SK-N-SH (cell line): ENCODE results near the gene TIMM17A. TPM values are rescaled to one million over a fixed set of nuclear protein-coding genes. Genes with fewer than 3 reads are reported as not detected.
A peak's percentile ranks its signal among the peaks of the same experiment; 100 is the strongest.

Experiments used
- CTCF ChIA-PET: fragments of 300-600, 350-600 bp; formaldehyde crosslinking; extraction: SDS; loops from one replicate; lab custom pipeline; 2021; lab: Yijun Ruan, JAX
- POLR2A ChIA-PET: fragments of 350-600 bp; sonication (Branson Sonifier 250); formaldehyde crosslinking; extraction: SDS; loops from one replicate; lab custom pipeline; 2020; ENCODE audit warnings: antibody characterized with exemption, inconsistent platforms; lab: Yijun Ruan, JAX
- DNase-seq: peaks from one replicate; pipeline ENCODE4 v3.0.0; 2012
- H2AFZ ChIP-seq: fragments of 200-600 bp; sonication (generic); 2 replicates; pipeline ENCODE4 v1.8.1; 2016; ENCODE audit warnings: antibody characterized with exemption, mild to moderate bottlenecking, low read depth
- H3F3A ChIP-seq: fragments of 200-600 bp; sonication (generic); replicated peaks from 2 replicates; pipeline ENCODE3; 2016; ENCODE audit warnings: antibody characterized with exemption, mild to moderate bottlenecking; ENCODE audit not compliant: insufficient read depth
- H3K27ac ChIP-seq, 2 experiments: fragments of 200-500 bp in 1 of 2; fragments of 200-600 bp in 1 of 2; sonication (Bioruptor generic) in 1 of 2; sonication (generic), shearing (Covaris generic) in 1 of 2; 2 replicates each; pipeline versions ENCODE4 v1.5.1 to v1.6.1; 2014 to 2016; ENCODE audit warnings: low read depth in 2 of 2, inconsistent platforms in 1 of 2, low read length in 1 of 2, mild to moderate bottlenecking in 1 of 2, mixed read lengths in 1 of 2
- H3K27me3 ChIP-seq: fragments of 200-600 bp; sonication (generic), shearing (Covaris generic); 2 replicates; pipeline ENCODE4 v1.6.1; 2016; ENCODE audit warnings: mixed run types; ENCODE audit not compliant: insufficient read depth
- H3K36me3 ChIP-seq, 2 experiments: fragments of 200-500 bp in 1 of 2; fragments of 200-600 bp in 1 of 2; sonication (Bioruptor generic) in 1 of 2; sonication (generic) in 1 of 2; replicated peaks in 1 of 2; 2 replicates each; pipeline versions ENCODE3 to v1.5.1; 2014 to 2016; ENCODE audit warnings: low read length in 1 of 2, mild to moderate bottlenecking in 1 of 2; ENCODE audit not compliant: insufficient read depth in 2 of 2, control insufficient read depth in 1 of 2
- H3K4me1 ChIP-seq, 2 experiments: fragments of 200-500 bp in 1 of 2; fragments of 200-600 bp in 1 of 2; sonication (Bioruptor generic) in 1 of 2; sonication (generic), shearing (Covaris generic) in 1 of 2; 2 replicates each; pipeline versions ENCODE4 v1.5.1 to v1.6.1; 2014 to 2016; ENCODE audit warnings: low read depth in 1 of 2, low read length in 1 of 2, mixed run types in 1 of 2; ENCODE audit not compliant: insufficient read depth in 2 of 2, control insufficient read depth in 1 of 2
- H3K4me2 ChIP-seq: fragments of 200-600 bp; sonication (generic), shearing (Covaris generic); 2 replicates; pipeline ENCODE4 v1.6.1; 2017; ENCODE audit warnings: mixed run types
- H3K4me3 ChIP-seq, 2 experiments: fragments of 200-500 bp in 1 of 2; fragments of 200-600 bp in 1 of 2; sonication (Bioruptor generic) in 1 of 2; sonication (generic), shearing (Covaris generic) in 1 of 2; 2 replicates each; pipeline versions ENCODE4 v1.5.1 to v1.8.1; 2014 to 2016; ENCODE audit warnings: low read depth in 2 of 2, inconsistent platforms in 1 of 2, low read length in 1 of 2, mild to moderate bottlenecking in 1 of 2, mixed read lengths in 1 of 2, moderate library complexity in 1 of 2
- H3K79me2 ChIP-seq: fragments of 200-600 bp; sonication (generic); 2 replicates; pipeline ENCODE4 v1.8.1; 2017; ENCODE audit warnings: mild to moderate bottlenecking; ENCODE audit not compliant: insufficient read depth
- H3K9ac ChIP-seq: fragments of 200-600 bp; sonication (generic); 2 replicates; pipeline ENCODE4 v1.6.1; 2017; ENCODE audit warnings: mixed run types
- H3K9me2 ChIP-seq: fragments of 200-600 bp; sonication (generic); 2 replicates; pipeline ENCODE4 v1.6.1; 2017; ENCODE audit warnings: mixed run types
- H3K9me3 ChIP-seq: fragments of 200-600 bp; sonication (generic); 2 replicates; pipeline ENCODE4 v1.6.1; 2017; ENCODE audit warnings: mixed run types, mild to moderate bottlenecking, moderate library complexity
- H4K20me1 ChIP-seq: fragments of 200-600 bp; sonication (generic); 2 replicates; pipeline ENCODE4 v1.6.1; 2017; ENCODE audit warnings: mild to moderate bottlenecking, mixed run types; ENCODE audit not compliant: insufficient read depth
- CHD2 ChIP-seq: fragments of 150-350 bp; IDR thresholded peaks from 2 replicates; pipeline ENCODE4 v1.6.1; 2018; ENCODE audit warnings: low read length; ENCODE audit not compliant: partially characterized antibody
- ELF1 ChIP-seq: IDR thresholded peaks from 2 replicates; pipeline ENCODE4 v1.4.0; 2012
- EZH2phosphoT487 ChIP-seq: fragments of 200-600 bp; sonication (generic); IDR thresholded peaks from 2 replicates; pipeline ENCODE4 v1.6.1; 2017; ENCODE audit warnings: low read depth, mixed run types, mild to moderate bottlenecking, antibody characterized with exemption, moderate library complexity, borderline replicate concordance
- FOSL2 ChIP-seq: IDR thresholded peaks from 2 replicates; pipeline ENCODE4 v1.4.0; 2012; ENCODE audit warnings: low read depth, mild to moderate bottlenecking, moderate library complexity, borderline replicate concordance
- FOXJ3 ChIP-seq: sonication (generic); formaldehyde crosslinking; IDR thresholded peaks from 2 replicates; pipeline ENCODE4 v1.5.1; 2020; ENCODE audit warnings: mild to moderate bottlenecking, missing genetic modification reagents
- GABPA ChIP-seq: IDR thresholded peaks from 2 replicates; pipeline ENCODE4 v1.4.0; 2012; ENCODE audit warnings: low read depth, mild to moderate bottlenecking
- IRF3 ChIP-seq: fragments of 150-350 bp; IDR thresholded peaks from 2 replicates; pipeline ENCODE4 v1.6.1; 2016; ENCODE audit warnings: mild to moderate bottlenecking, low read depth, low read length
- MAX ChIP-seq: IDR thresholded peaks from 2 replicates; pipeline ENCODE4 v1.4.0; 2012; ENCODE audit warnings: low read depth
- MEF2A ChIP-seq: IDR thresholded peaks from 2 replicates; pipeline ENCODE4 v1.4.0; 2012; ENCODE audit warnings: low read depth, borderline replicate concordance
- PBX3 ChIP-seq: IDR thresholded peaks from 2 replicates; pipeline ENCODE4; 2012
- RAD21 ChIP-seq: IDR thresholded peaks from 2 replicates; pipeline ENCODE4 v1.6.1; 2012; ENCODE audit warnings: mild to moderate bottlenecking, low read length
- RCOR1 ChIP-seq: fragments of 150-350 bp; IDR thresholded peaks from 2 replicates; pipeline ENCODE4 v1.6.1; 2017; ENCODE audit warnings: antibody characterized with exemption, low read length
- RFX5 ChIP-seq: IDR thresholded peaks from 2 replicates; pipeline ENCODE4 v1.6.1; 2012; ENCODE audit warnings: mild to moderate bottlenecking, improper control_type of control experiment, low read length
- RXRA ChIP-seq: IDR thresholded peaks from 2 replicates; pipeline ENCODE4 v1.4.0; 2012; ENCODE audit warnings: low read depth, mild to moderate bottlenecking, borderline replicate concordance
- SIN3A ChIP-seq: IDR thresholded peaks from 2 replicates; pipeline ENCODE4 v1.6.1; 2012; ENCODE audit warnings: low read depth, mild to moderate bottlenecking, low read length, moderate library complexity, borderline replicate concordance
- SMC3 ChIP-seq: IDR thresholded peaks from 2 replicates; pipeline ENCODE4 v1.6.1; 2012; ENCODE audit warnings: low read depth, low read length, improper control_type of control experiment
- TAF1 ChIP-seq: IDR thresholded peaks from 2 replicates; pipeline ENCODE4 v1.6.1; 2012; ENCODE audit warnings: low read depth, mild to moderate bottlenecking, low read length, moderate library complexity, borderline replicate concordance
- TCF12 ChIP-seq: IDR thresholded peaks from 2 replicates; pipeline ENCODE4 v1.4.0; 2012
- TEAD4 ChIP-seq: IDR thresholded peaks from 2 replicates; pipeline ENCODE4 v1.4.0; 2012; ENCODE audit warnings: mild to moderate bottlenecking, borderline replicate concordance; ENCODE audit not compliant: insufficient read depth
- USF2 ChIP-seq: fragments of 150-350 bp; IDR thresholded peaks from 2 replicates; pipeline ENCODE4 v1.6.1; 2017; ENCODE audit warnings: antibody characterized with exemption, low read length, low read depth, borderline replicate concordance
- YY1 ChIP-seq: IDR thresholded peaks from 2 replicates; pipeline ENCODE4 v1.4.0; 2012; ENCODE audit warnings: low read depth, mild to moderate bottlenecking
- WGBS: methylation state at CpG from one replicate; pipeline ENCODE4 v1.1.6; 2017; ENCODE audit warnings: low lambda C conversion rate; 5-methylcytosine and 5-hydroxymethylcytosine counted together
- polyA plus RNA-seq, 3 experiments: library from polyadenylated mRNA; depleted of rRNA; stranded (reverse); fragments of >200 nt; gene quantifications; 2 replicates each; pipeline ENCODE4 v1.2.3, GENCODE V29; 2012
- TF ChIP-seq, protein P1 (sequence below): IDR thresholded peaks from 2 replicates; pipeline ENCODE4 v1.4.0; 2012; ENCODE audit warnings: low read depth, borderline replicate concordance
- TF ChIP-seq, protein P2 (sequence below): IDR thresholded peaks from 2 replicates; pipeline ENCODE4 v1.6.1; 2012; ENCODE audit warnings: mild to moderate bottlenecking, low read depth, low read length, moderate library complexity

The TIMM17A gene
- polyA plus RNA-seq, 1 of the 3 experiments (the other 2 are of a cell fraction), result 33.6 TPM

GRCh38 chr1:201916649-201917249 is 38.6 kb upstream of the TIMM17A start:
- H2AFZ ChIP-seq, result peak overlapping the region; percentile 43; the same call in 1 of the 2 replicates
- no peak overlapping the region; a peak in 2 of 4 replicates for H3K4me3 ChIP-seq
- H3K4me1 ChIP-seq, result peaks cover 16 to 18% of the 10 kb centered on the region in 2 experiments
- peak overlapping the region; percentile 69 for H3K4me2 ChIP-seq
- CTCF ChIA-PET, result interaction anchor here (0.9 to 4.2 kb wide), 7 partner anchors 18 to 87 kb away, joined by 3 to 28 read pairs (median 4); no protein-coding TSS in a partner anchor
- H3K27me3 ChIP-seq, result no peaks in the 10 kb centered on the region
- peaks cover 13% of the 10 kb centered on the region for H3F3A ChIP-seq
- 4% methylated on average over 11 of the region's 11 CpGs for WGBS
- DNase-seq, result peak; percentile 84
- peak overlapping the region; percentile 5; the same call in 1 of the 2 replicates for H3K9ac ChIP-seq
- no peaks in the 10 kb centered on the region for H3K9me3 ChIP-seq
- H4K20me1 ChIP-seq, result no peaks in the 10 kb centered on the region
- no peaks in the 10 kb centered on the region for H3K36me3 ChIP-seq
- POLR2A ChIA-PET, result interaction anchor here (0.8 kb wide), 1 partner anchor 12 kb away, joined by 5 read pairs; no protein-coding TSS in a partner anchor
- no peaks in the 10 kb centered on the region for H3K79me2 ChIP-seq
- H3K27ac ChIP-seq, result peak overlapping the region; percentile 53 to 81
- no peaks in the 10 kb centered on the region for H3K9me2 ChIP-seq
- no peak for TF ChIP-seq MEF2A
- peak; percentile 79 for TF ChIP-seq TCF12
- no peak for TF ChIP-seq GABPA
- no peak for TF ChIP-seq TAF1
- TF ChIP-seq SIN3A, result peak; percentile 33; the same call in 1 of the 2 replicates
- no peak; the same call in 1 of the 2 replicates for TF ChIP-seq RCOR1
- no peak for TF ChIP-seq SMC3
- TF ChIP-seq CHD2, result no peak
- TF ChIP-seq, protein P1, sequence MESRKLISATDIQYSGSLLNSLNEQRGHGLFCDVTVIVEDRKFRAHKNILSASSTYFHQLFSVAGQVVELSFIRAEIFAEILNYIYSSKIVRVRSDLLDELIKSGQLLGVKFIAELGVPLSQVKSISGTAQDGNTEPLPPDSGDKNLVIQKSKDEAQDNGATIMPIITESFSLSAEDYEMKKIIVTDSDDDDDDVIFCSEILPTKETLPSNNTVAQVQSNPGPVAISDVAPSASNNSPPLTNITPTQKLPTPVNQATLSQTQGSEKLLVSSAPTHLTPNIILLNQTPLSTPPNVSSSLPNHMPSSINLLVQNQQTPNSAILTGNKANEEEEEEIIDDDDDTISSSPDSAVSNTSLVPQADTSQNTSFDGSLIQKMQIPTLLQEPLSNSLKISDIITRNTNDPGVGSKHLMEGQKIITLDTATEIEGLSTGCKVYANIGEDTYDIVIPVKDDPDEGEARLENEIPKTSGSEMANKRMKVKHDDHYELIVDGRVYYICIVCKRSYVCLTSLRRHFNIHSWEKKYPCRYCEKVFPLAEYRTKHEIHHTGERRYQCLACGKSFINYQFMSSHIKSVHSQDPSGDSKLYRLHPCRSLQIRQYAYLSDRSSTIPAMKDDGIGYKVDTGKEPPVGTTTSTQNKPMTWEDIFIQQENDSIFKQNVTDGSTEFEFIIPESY, result no peak; the same call in 1 of the 2 replicates
- TF ChIP-seq USF2, result no peak
- TF ChIP-seq, protein P2, sequence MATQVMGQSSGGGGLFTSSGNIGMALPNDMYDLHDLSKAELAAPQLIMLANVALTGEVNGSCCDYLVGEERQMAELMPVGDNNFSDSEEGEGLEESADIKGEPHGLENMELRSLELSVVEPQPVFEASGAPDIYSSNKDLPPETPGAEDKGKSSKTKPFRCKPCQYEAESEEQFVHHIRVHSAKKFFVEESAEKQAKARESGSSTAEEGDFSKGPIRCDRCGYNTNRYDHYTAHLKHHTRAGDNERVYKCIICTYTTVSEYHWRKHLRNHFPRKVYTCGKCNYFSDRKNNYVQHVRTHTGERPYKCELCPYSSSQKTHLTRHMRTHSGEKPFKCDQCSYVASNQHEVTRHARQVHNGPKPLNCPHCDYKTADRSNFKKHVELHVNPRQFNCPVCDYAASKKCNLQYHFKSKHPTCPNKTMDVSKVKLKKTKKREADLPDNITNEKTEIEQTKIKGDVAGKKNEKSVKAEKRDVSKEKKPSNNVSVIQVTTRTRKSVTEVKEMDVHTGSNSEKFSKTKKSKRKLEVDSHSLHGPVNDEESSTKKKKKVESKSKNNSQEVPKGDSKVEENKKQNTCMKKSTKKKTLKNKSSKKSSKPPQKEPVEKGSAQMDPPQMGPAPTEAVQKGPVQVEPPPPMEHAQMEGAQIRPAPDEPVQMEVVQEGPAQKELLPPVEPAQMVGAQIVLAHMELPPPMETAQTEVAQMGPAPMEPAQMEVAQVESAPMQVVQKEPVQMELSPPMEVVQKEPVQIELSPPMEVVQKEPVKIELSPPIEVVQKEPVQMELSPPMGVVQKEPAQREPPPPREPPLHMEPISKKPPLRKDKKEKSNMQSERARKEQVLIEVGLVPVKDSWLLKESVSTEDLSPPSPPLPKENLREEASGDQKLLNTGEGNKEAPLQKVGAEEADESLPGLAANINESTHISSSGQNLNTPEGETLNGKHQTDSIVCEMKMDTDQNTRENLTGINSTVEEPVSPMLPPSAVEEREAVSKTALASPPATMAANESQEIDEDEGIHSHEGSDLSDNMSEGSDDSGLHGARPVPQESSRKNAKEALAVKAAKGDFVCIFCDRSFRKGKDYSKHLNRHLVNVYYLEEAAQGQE, result 0 out of 2 replicates have a peak, but pooled peaks have one; percentile 39
- no peak for TF ChIP-seq IRF3
- TF ChIP-seq EZH2phosphoT487, result no peak
- TF ChIP-seq ELF1, result no peak
- TF ChIP-seq TEAD4, result no peak
- TF ChIP-seq RFX5, result no peak
- peak; percentile 68 for TF ChIP-seq FOSL2
- TF ChIP-seq RAD21, result no peak
- TF ChIP-seq PBX3, result peak; percentile 64
- peak; percentile 89 for TF ChIP-seq FOXJ3 (CRISPR knock-in tag)
- peak; percentile 78 for TF ChIP-seq YY1
- TF ChIP-seq MAX, result peak; percentile 53; the same call in 1 of the 2 replicates
- TF ChIP-seq RXRA, result peak; percentile 87
